Measurements from ENCODE around the gene ONECUT1.

The ONECUT1 gene

GRCh38 chr15:52730594-52730993, 59.5 kb downstream of the ONECUT1 start:
- DNase-seq: no peak

- DNase-seq: peak; percentile 64 to 71
Measured at GRCh38 chr15:52730173-52730572, 60.0 kb downstream of the ONECUT1 start.

DNA sequence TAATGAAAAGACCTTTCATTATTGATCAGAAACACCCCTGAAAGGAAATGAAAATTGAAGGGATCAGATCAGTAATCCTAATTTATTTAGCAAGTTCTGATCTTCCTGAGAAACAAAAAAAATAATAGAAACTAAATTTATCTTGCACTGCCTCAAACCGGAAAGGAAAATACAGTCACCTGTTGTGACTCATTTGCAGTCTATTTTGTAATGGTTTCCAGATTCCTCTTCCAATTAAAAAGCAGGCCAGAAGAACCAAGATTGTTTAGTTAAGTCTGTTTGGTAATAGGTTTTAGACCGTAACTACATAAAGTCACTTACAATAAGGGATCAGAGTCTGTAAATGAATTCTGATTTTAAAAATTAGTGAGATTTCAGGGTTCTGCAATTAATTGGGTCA, 61.2 kb downstream of the ONECUT1 start:
- DNase-seq: no peak

GRCh38 chr15:52727815-52728214, 62.3 kb downstream of the ONECUT1 start:
- no peak for DNase-seq

- DNase-seq: no peak
Measured at GRCh38 chr15:52726195-52726594, 63.9 kb downstream of the ONECUT1 start.

DNA sequence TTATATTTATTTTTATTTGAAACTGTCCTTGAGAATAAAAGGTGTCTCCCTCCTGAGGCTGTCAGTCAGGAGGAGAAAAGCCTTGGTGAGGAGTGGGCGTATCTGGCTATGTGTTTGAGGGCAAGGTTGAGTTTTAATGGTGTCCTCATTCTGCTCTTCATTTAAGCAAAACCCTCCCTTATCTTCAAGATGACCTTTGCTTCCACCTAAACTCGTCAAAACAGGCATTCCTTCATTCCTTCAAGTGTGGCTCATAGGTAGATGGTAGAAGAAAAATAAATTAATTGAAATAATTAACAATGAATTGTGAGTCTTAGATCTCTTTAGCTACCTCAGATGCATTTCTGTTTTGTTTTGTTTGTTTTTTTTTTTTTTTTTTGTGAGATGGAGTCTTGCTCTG, 71.6 kb downstream of the ONECUT1 start:
- DNase-seq: no peak

GRCh38 chr15:52717924-52718323, 72.2 kb downstream of the ONECUT1 start:
- no peak for DNase-seq

DNA sequence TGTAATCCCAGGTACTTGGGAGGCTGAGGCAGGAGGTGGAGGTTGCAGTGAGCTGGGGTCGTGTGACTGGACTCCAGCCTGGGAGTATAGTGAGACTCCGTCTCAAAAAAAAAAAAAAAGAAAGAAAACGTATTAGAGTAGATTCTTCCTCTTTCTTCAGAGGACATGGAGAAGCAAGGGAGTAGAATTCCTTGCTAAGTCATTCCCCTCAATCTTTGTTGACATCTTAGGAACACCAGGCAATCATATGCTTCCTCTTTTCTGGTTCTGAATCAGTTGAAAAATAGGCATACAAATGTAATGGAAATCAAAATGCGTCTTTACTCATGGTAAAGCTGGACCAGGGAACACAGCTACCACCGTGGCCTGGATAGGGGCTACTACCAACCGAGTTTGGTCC, 72.7 kb downstream of the ONECUT1 start:
- DNase-seq: no peak

DNA sequence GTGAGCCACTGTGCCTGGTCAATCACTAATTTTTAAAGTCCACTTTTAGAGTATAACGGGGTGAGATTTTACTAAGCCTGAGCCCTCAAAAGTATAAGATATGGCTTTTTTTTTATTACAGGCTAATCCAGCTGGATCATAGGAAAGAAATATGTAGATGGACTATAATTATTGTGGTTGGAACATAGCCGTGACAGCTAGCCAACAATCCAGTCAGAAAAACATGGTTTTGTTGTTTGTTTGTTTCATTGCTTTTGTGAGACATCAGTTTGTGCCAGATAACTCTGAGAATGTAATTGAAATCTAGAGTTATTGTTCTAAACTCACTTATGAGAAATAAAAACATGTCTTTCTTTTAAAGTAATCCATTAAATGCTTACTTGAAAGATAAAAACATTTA, 73.6 kb downstream of the ONECUT1 start:
- no peak for DNase-seq

- no peak for DNase-seq
Measured at GRCh38 chr15:52715411-52715810, 74.7 kb downstream of the ONECUT1 start.

GRCh38 chr15:52714968-52715367, 75.2 kb downstream of the ONECUT1 start:
- DNase-seq: no peak

GRCh38 chr15:52710708-52711389, 79.3 kb downstream of the ONECUT1 start:
- DNase-seq: no peak

GRCh38 chr15:52710050-52710707, 80.0 kb downstream of the ONECUT1 start:
- no peak for DNase-seq

- peak in 1 of 2 donors; percentile 39 for DNase-seq
Measured at GRCh38 chr15:52709187-52709981, 80.8 kb downstream of the ONECUT1 start.

All from CD4-positive, alpha-beta T cell treated with Interleukin-4 for 1 hour (primary cell).